Measurements from ENCODE around the gene RPS4Y1.

DNA sequence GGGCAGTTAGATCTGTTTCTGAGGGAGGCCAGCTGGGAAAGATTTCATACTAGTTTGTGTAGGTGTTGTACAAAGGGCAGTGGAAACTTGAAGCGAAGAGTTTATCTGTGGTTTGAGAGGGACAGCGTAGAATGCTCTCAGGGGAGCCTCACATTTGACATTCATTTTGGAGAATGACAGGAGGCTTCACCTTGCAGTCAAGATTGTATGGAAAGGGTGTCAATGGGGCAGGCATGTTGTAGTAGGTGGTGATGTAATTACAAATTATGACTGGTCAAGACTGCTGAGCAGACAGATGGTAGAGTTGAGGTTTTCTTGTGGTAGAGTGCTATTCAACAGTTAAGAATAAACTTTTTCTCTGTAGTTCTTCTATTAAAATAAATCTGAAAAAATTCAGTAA lies 7.0 kb downstream of the RPS4Y1 start:
- no peak for TF ChIP-seq RAD21 (IDR thresholded peaks at IDR 0.05; ENCODE audit: low read depth)
- TF ChIP-seq REST (IDR thresholded peaks at IDR 0.05; ENCODE audit: low read depth), result no peak
- TF ChIP-seq, protein P1, sequence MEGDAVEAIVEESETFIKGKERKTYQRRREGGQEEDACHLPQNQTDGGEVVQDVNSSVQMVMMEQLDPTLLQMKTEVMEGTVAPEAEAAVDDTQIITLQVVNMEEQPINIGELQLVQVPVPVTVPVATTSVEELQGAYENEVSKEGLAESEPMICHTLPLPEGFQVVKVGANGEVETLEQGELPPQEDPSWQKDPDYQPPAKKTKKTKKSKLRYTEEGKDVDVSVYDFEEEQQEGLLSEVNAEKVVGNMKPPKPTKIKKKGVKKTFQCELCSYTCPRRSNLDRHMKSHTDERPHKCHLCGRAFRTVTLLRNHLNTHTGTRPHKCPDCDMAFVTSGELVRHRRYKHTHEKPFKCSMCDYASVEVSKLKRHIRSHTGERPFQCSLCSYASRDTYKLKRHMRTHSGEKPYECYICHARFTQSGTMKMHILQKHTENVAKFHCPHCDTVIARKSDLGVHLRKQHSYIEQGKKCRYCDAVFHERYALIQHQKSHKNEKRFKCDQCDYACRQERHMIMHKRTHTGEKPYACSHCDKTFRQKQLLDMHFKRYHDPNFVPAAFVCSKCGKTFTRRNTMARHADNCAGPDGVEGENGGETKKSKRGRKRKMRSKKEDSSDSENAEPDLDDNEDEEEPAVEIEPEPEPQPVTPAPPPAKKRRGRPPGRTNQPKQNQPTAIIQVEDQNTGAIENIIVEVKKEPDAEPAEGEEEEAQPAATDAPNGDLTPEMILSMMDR (IDR thresholded peaks at IDR 0.05 in 2 of 3, conservative IDR thresholded peaks at IDR 0.05 in 1 of 3; ENCODE audit: borderline replicate concordance in 1 of 3, insufficient read depth in 1 of 3, low read depth in 2 of 3, low read length in 2 of 3), result no peak
- no peak for TF ChIP-seq MAX (IDR thresholded peaks at IDR 0.05)
- no peak for TF ChIP-seq POLR2A (IDR thresholded peaks at IDR 0.05; ENCODE audit: borderline replicate concordance, extremely low read depth, insufficient read depth, insufficient read length)
- TF ChIP-seq POLR2AphosphoS5 (IDR thresholded peaks at IDR 0.05; ENCODE audit: low read depth, low read length), result no peak
- TF ChIP-seq ZFX (IDR thresholded peaks at IDR 0.05), result no peak
- TF ChIP-seq EZH2 (IDR thresholded peaks at IDR 0.05), result no peak
- TF ChIP-seq CEBPB (IDR thresholded peaks at IDR 0.05; ENCODE audit: low read depth), result no peak
- no peak for TF ChIP-seq ZNF274 (IDR thresholded peaks at IDR 0.05; ENCODE audit: low read depth, low read length)
- no peak for TF ChIP-seq ATF3 (IDR thresholded peaks at IDR 0.05)
- TF ChIP-seq YY1 (IDR thresholded peaks at IDR 0.05; ENCODE audit: extremely low read depth, insufficient replicate concordance, low read depth, low read length), result no peak
